Activated CD8-positive, alpha-beta T cell treated with anti-CD3 and anti-CD28 coated beads for 36 hours (primary cell): ENCODE data around the gene ARSK. TPM values are rescaled to one million over a fixed set of nuclear protein-coding genes. Genes with fewer than 3 reads are reported as not detected.

Experiments
- ATAC-seq: fragments of 200-7000 bp; cut with Tn5 transposase; one replicate; pipeline ENCODE4 v1.10.0; 2021; ENCODE audit warnings: mild to moderate bottlenecking, moderate library complexity
- CTCF ChIA-PET: fragments of 350-600 bp; sonication (Branson Sonifier 250); formaldehyde crosslinking; loops from one replicate; lab custom pipeline; 2021; ENCODE audit warnings: antibody characterized with exemption; lab: Charles Lee
- POLR2A ChIA-PET: fragments of 350-600 bp; sonication (Branson Sonifier 250); formaldehyde crosslinking; loops from one replicate; lab custom pipeline; 2021; ENCODE audit warnings: antibody characterized with exemption; lab: Charles Lee
- DNase-seq: peaks from one replicate; pipeline ENCODE4 v3.0.0-alpha.2; 2020
- H3K27ac Mint-ChIP-seq: one replicate; pipeline ENCODE4 v1.8.0; 2021; ENCODE audit warnings: mild to moderate bottlenecking, mixed read lengths
- H3K27me3 Mint-ChIP-seq: one replicate; pipeline ENCODE4 v1.8.0; 2021; ENCODE audit warnings: mixed read lengths
- H3K36me3 Mint-ChIP-seq: one replicate; pipeline ENCODE4 v1.8.0; 2021; ENCODE audit warnings: low read depth, mixed read lengths
- H3K4me1 Mint-ChIP-seq: one replicate; pipeline ENCODE4 v1.8.0; 2021; ENCODE audit warnings: low read depth, mixed read lengths
- H3K4me3 Mint-ChIP-seq: one replicate; pipeline ENCODE4 v1.8.0; 2021; ENCODE audit warnings: mild to moderate bottlenecking, moderate library complexity, mixed read lengths
- H3K9me3 Mint-ChIP-seq: one replicate; pipeline ENCODE4 v1.8.0; 2021; ENCODE audit warnings: mixed read lengths
- intact Hi-C: fragments of 100-400 bp; cut with micrococcal nuclease; formaldehyde crosslinking; loops from one replicate; pipeline ENCODE4 v1.10.0; 2022
- total RNA-seq, 2 experiments: library from RNA; stranded (reverse); gene quantifications; one replicate each; pipeline ENCODE4 v1.2.3, GENCODE V29; 2021
- TF ChIP-seq, protein P1 (sequence below): fragments of 200-600 bp; IDR thresholded peaks from one replicate; pipeline ENCODE4 v1.8.0; 2022; ENCODE audit warnings: antibody characterized with exemption, mild to moderate bottlenecking

Gene ARSK
- total RNA-seq, 2 experiments from 2014 or later, result 4.9 to 5.0 TPM

DNA sequence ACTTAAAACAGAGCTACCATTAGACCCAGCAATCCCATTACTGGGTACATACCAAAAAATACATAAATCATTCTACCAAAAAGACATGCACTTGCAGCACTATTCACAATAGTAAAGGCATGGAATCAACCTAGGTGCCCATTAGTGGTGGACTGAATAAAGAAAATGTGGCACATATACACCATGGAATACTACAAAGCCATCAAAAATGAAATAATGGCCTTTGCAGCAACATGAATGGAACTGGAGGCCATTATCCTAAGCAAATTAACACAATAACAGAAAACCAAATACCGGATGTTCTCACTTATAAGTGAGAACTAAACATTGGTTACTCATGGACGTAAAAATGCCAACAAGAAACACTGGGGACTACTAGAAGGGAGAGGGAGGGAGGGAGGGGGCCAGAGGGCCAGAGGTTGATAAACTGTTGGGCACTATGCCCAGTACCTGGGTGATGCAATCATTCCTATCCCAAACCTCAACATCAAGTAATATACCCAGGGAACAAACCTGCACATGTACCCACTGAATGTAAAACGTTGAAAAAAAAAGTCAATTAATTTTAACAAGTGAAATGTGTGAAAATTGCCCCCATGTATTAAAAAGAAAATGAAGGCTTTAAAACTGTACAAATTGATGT, 40.5 kb downstream of the ARSK start:
- no peak overlapping the region for H3K4me3 Mint-ChIP-seq
- POLR2A ChIA-PET, result no interaction called here
- H3K9me3 Mint-ChIP-seq, result no peaks in the 10 kb centered on the region
- TF ChIP-seq, protein P1, sequence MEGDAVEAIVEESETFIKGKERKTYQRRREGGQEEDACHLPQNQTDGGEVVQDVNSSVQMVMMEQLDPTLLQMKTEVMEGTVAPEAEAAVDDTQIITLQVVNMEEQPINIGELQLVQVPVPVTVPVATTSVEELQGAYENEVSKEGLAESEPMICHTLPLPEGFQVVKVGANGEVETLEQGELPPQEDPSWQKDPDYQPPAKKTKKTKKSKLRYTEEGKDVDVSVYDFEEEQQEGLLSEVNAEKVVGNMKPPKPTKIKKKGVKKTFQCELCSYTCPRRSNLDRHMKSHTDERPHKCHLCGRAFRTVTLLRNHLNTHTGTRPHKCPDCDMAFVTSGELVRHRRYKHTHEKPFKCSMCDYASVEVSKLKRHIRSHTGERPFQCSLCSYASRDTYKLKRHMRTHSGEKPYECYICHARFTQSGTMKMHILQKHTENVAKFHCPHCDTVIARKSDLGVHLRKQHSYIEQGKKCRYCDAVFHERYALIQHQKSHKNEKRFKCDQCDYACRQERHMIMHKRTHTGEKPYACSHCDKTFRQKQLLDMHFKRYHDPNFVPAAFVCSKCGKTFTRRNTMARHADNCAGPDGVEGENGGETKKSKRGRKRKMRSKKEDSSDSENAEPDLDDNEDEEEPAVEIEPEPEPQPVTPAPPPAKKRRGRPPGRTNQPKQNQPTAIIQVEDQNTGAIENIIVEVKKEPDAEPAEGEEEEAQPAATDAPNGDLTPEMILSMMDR, result no peak
- intact Hi-C loops, result no loop called here
- peaks cover 3% of the 10 kb centered on the region for H3K36me3 Mint-ChIP-seq
- DNase-seq (no peak), ATAC-seq (no peak)
- H3K27me3 Mint-ChIP-seq, result no peaks in the 10 kb centered on the region
- peaks cover 16% of the 10 kb centered on the region for H3K4me1 Mint-ChIP-seq
- no peak overlapping the region for H3K27ac Mint-ChIP-seq
- CTCF ChIA-PET, result interaction anchor here (0.8 kb wide), 1 partner anchor 8 kb away, joined by 3 read pairs; no protein-coding TSS in a partner anchor

DNA sequence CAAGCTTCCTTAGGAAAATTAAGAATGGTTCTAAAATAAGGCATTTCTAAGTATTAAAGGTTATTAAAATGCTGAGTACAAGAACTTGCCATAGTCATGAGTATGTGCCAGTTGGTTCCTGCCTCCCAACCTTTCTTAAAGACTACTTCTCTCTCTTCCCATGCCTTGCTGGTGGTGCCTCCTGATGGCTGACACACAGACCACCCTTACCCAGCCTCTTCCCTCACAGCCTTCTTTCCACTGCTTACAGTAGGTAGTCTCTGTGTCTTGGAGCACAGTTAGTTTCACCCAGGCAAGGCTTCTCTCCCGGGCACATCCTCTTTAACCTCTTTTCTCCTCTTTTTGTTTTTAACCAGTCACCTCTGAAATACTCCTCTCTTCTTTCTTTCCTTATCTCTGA, 44.4 kb downstream of the ARSK start:
- TF ChIP-seq, protein P1, result no peak
- ChIA-PET CTCF (interaction anchor here (0.5 kb wide), 1 partner anchor 13 kb away, joined by 3 read pairs; no protein-coding TSS in a partner anchor), POLR2A (no interaction called here)
- DNase-seq, result no peak
- Mint-ChIP-seq H3K36me3 (peaks cover 6% of the 10 kb centered on the region), H3K9me3 (no peaks in the 10 kb centered on the region), H3K4me3 (no peak overlapping the region), H3K27me3 (no peaks in the 10 kb centered on the region), H3K4me1 (no peaks in the 10 kb centered on the region), H3K27ac (no peak overlapping the region)
- no peak for ATAC-seq
- intact Hi-C loops, result no loop called here

DNA sequence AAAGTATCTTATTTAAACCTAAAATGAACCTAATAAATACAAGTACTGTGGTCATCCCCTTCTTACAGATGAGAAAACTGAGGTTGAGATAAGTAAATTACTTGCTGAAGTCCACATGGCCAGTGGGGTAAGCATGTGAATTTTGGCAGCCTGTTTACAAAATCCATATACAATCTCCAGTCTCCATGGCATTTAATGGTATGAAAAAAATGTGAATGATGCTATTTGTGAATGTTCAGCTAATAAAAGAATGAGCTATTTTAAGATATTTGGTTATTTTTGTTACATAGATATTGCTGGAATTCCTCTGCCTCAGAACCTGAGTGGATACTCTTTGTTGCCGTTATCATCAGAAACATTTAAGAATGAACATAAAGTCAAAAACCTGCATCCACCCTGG, 45.7 kb downstream of the ARSK start:
- CTCF ChIA-PET, result interaction anchor here (1.4 to 1.6 kb wide), 2 partner anchors 11 to 23 kb away, joined by 4 to 5 read pairs; no protein-coding TSS in a partner anchor
- Mint-ChIP-seq H3K4me1 (no peaks in the 10 kb centered on the region), H3K4me3 (no peak overlapping the region), H3K27me3 (no peaks in the 10 kb centered on the region), H3K36me3 (peaks cover 6% of the 10 kb centered on the region), H3K9me3 (no peaks in the 10 kb centered on the region), H3K27ac (no peak overlapping the region)
- POLR2A ChIA-PET, result no interaction called here
- TF ChIP-seq, protein P1, result no peak
- DNase-seq (no peak), ATAC-seq (no peak)
- intact Hi-C loops, result no loop called here

DNA sequence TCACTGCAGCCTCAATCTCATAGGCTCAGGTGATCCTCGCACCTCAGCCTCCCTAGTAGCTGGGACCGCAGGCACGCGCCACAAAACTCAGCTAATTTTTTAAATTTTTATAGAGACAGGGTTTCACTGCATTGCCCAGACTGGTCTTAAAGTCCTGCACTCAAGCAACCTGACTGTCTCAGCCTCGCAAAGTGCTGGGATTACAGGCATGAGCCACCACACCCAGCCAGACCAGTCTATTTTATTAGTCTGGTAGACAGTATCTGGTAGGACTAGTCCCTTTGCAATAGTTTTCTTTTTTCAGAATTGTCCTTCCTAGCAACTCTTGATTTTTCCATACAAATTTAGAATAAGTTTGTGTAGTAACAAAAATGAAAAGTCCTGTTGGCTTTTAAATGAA, 50.9 kb downstream of the ARSK start:
- no peaks in the 10 kb centered on the region for H3K4me1 Mint-ChIP-seq
- POLR2A ChIA-PET, result no interaction called here
- H3K4me3 Mint-ChIP-seq, result no peak overlapping the region
- intact Hi-C loops, result no loop called here
- ATAC-seq (no peak), DNase-seq (no peak)
- H3K9me3 Mint-ChIP-seq, result no peaks in the 10 kb centered on the region
- CTCF ChIA-PET, result no interaction called here
- H3K27me3 Mint-ChIP-seq, result no peaks in the 10 kb centered on the region
- TF ChIP-seq, protein P1, result no peak
- no peak overlapping the region for H3K27ac Mint-ChIP-seq
- H3K36me3 Mint-ChIP-seq, result peaks cover 6% of the 10 kb centered on the region

DNA sequence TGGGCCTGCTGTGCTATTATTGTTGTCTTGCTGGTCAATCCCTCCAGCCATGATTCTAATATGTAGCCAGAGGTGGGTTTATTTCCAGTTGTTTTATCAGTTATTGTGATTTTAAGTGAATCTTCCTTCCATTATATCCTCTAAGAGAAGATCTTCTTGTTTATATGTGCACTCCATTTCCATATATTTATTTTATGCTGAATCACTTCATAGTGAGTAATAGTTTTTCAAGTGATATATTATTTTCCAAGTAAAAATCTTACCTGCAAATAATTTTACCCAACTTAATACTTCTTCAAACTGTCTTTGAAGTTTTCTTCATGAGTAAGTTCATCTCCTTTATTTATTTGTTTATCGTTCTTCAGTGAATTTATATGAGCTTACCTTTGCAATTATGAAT, 51.5 kb downstream of the ARSK start:
- no peaks in the 10 kb centered on the region for H3K9me3 Mint-ChIP-seq
- DNase-seq (no peak), ATAC-seq (no peak)
- TF ChIP-seq, protein P1, result no peak
- POLR2A ChIA-PET, result no interaction called here
- H3K4me3 Mint-ChIP-seq, result no peak overlapping the region
- H3K27me3 Mint-ChIP-seq, result no peaks in the 10 kb centered on the region
- H3K4me1 Mint-ChIP-seq, result no peaks in the 10 kb centered on the region
- H3K36me3 Mint-ChIP-seq, result peaks cover 4% of the 10 kb centered on the region
- H3K27ac Mint-ChIP-seq, result no peak overlapping the region
- intact Hi-C loops, result no loop called here
- CTCF ChIA-PET, result no interaction called here
